ENCODE measurements around the gene SLC28A3.

DNA sequence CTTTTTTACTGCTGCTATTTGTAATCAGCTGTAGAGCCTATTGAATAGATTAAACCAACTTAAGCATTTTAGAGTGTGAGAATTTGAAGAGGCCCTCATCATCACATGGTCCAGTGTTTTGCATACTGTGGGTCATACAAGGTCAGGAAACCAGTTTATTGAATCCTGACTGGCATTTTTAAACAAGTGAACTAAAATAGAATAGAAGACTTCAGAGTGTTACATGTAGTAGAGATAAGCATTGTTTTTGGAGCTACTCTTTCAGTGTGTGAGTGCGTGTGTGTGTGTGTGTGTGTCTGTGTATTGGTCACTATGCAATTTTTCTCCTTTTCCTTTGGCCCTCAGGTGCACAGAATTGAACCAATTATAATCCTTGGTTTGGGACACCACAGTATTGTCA is 114.4 kb downstream of the SLC28A3 start:
- TF ChIP-seq ZNF8 (CRISPR knock-in tag; IDR thresholded peaks at IDR 0.05) (no peak), ARNTL (CRISPR knock-in tag; IDR thresholded peaks at IDR 0.05; ENCODE audit: borderline replicate concordance, low read depth) (no peak), ISL1 (CRISPR knock-in tag; IDR thresholded peaks at IDR 0.05) (no peak)
- TF ChIP-seq, protein P1, sequence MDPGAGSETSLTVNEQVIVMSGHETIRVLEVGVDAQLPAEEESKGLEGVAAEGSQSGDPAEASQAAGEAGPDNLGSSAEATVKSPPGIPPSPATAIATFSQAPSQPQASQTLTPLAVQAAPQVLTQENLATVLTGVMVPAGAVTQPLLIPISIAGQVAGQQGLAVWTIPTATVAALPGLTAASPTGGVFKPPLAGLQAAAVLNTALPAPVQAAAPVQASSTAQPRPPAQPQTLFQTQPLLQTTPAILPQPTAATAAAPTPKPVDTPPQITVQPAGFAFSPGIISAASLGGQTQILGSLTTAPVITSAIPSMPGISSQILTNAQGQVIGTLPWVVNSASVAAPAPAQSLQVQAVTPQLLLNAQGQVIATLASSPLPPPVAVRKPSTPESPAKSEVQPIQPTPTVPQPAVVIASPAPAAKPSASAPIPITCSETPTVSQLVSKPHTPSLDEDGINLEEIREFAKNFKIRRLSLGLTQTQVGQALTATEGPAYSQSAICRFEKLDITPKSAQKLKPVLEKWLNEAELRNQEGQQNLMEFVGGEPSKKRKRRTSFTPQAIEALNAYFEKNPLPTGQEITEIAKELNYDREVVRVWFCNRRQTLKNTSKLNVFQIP (CRISPR knock-in tag; IDR thresholded peaks at IDR 0.05; ENCODE audit: borderline replicate concordance, low read depth) = no peak
